Renal pelvis (tissue), 12 donors: Measurements from ENCODE around the gene PCNP. TPM values are rescaled to one million over a fixed set of nuclear protein-coding genes. Genes with fewer than 3 reads are reported as not detected.
"Not testable (repeated sequence)": the region's sequence is repeated elsewhere in the genome, so short reads cannot be mapped to it uniquely, and the experiment has no call there.

Experiments
- DNase-seq: peaks from one replicate; pipeline ENCODE4 v3.0.0-alpha.2; 2013
- long read RNA-seq, 16 experiments: transcript quantifications; one replicate each; lab custom pipeline, GENCODE V29; 2026
- polyA plus RNA-seq, 3 donors: library from polyadenylated mRNA; unstranded; fragments of 120-200 nt; gene quantifications; one replicate each; pipeline ENCODE4 v1.2.1, GENCODE V29; 2013; ENCODE audit not compliant: insufficient read length in 3 of 3

Gene PCNP
- 100 to 1,000 TPM; 183 to 205 (median 188) TPM for polyA plus RNA-seq
- long read RNA-seq, donor 1, transcript PCNP-202 (5 exons, 2,165 nt) = minor isoform, 21 of 92 reads
- long read RNA-seq, donor 1, transcript PCNP-201 (5 exons, 2,342 nt) = major isoform, 29 of 92 reads
- long read RNA-seq, donor 1, partial matches to known transcripts = 35 of 92 reads
- long read RNA-seq, donor 1, other reads (novel, unspliced or antisense) = 0 of 92 reads
- long read RNA-seq, donor 2, transcript PCNP-204 (4 exons, 2,028 nt) = minor isoform, 10 of 74 reads
- long read RNA-seq, donor 2, transcript PCNP-201 (5 exons, 2,342 nt) = major isoform, 42 of 74 reads
- long read RNA-seq, donor 2, transcript PCNP-202 (5 exons, 2,165 nt) = minor isoform, 17 of 74 reads
- long read RNA-seq, donor 2, partial matches to known transcripts = 0 of 74 reads
- long read RNA-seq, donor 2, other reads (novel, unspliced or antisense) = 0 of 74 reads
- long read RNA-seq, donor 3, transcript PCNP-201 (5 exons, 2,342 nt) = major isoform, 29 of 123 reads
- long read RNA-seq, donor 3, transcript PCNP-202 (5 exons, 2,165 nt) = minor isoform, 25 of 123 reads
- long read RNA-seq, donor 3, transcript PCNP-204 (4 exons, 2,028 nt) = minor isoform, 9 of 123 reads
- long read RNA-seq, donor 3, partial matches to known transcripts = 54 of 123 reads
- long read RNA-seq, donor 3, other reads (novel, unspliced or antisense) = 0 of 123 reads
- long read RNA-seq, donor 4, transcript PCNP-204 (4 exons, 2,028 nt) = minor isoform, 12 of 2,751 reads
- long read RNA-seq, donor 4, transcript PCNP-202 (5 exons, 2,165 nt) = minor isoform, 12 of 2,751 reads
- long read RNA-seq, donor 4, transcript PCNP-201 (5 exons, 2,342 nt) = major isoform, 30 of 2,751 reads
- long read RNA-seq, donor 4, partial matches to known transcripts = 2,692 of 2,751 reads
- long read RNA-seq, donor 4, other reads (novel, unspliced or antisense) = 0 of 2,751 reads
- long read RNA-seq, donor 5, transcript PCNP-201 (5 exons, 2,342 nt) = major isoform, 11 of 29 reads
- long read RNA-seq, donor 5, transcript PCNP-202 (5 exons, 2,165 nt) = minor isoform, 10 of 29 reads
- long read RNA-seq, donor 5, partial matches to known transcripts = 0 of 29 reads
- long read RNA-seq, donor 5, other reads (novel, unspliced or antisense) = 0 of 29 reads
- long read RNA-seq, donor 6, transcript PCNP-204 (4 exons, 2,028 nt) = minor isoform, 6 of 74 reads
- long read RNA-seq, donor 6, transcript PCNP-207 (5 exons, 786 nt) = minor isoform, 6 of 74 reads
- long read RNA-seq, donor 6, transcript PCNP-202 (5 exons, 2,165 nt) = minor isoform, 25 of 74 reads
- long read RNA-seq, donor 6, transcript PCNP-201 (5 exons, 2,342 nt) = major isoform, 27 of 74 reads
- long read RNA-seq, donor 6, partial matches to known transcripts = 6 of 74 reads
- long read RNA-seq, donor 6, other reads (novel, unspliced or antisense) = 0 of 74 reads
- long read RNA-seq, donor 7, transcript PCNP-202 (5 exons, 2,165 nt) = minor isoform, 27 of 248 reads
- long read RNA-seq, donor 7, transcript PCNP-204 (4 exons, 2,028 nt) = minor isoform, 6 of 248 reads
- long read RNA-seq, donor 7, transcript PCNP-201 (5 exons, 2,342 nt) = major isoform, 37 of 248 reads
- long read RNA-seq, donor 7, partial matches to known transcripts = 175 of 248 reads
- long read RNA-seq, donor 7, other reads (novel, unspliced or antisense) = 0 of 248 reads
- long read RNA-seq, donor 8, transcript PCNP-201 (5 exons, 2,342 nt) = minor isoform, 13 of 30 reads
- long read RNA-seq, donor 8, transcript PCNP-202 (5 exons, 2,165 nt) = major isoform, 15 of 30 reads
- long read RNA-seq, donor 8, partial matches to known transcripts = 0 of 30 reads
- long read RNA-seq, donor 8, other reads (novel, unspliced or antisense) = 0 of 30 reads
- long read RNA-seq, donor 9, transcript PCNP-204 (4 exons, 2,028 nt) = minor isoform, 7 of 69 reads
- long read RNA-seq, donor 9, transcript PCNP-202 (5 exons, 2,165 nt) = minor isoform, 26 of 69 reads
- long read RNA-seq, donor 9, transcript PCNP-201 (5 exons, 2,342 nt) = major isoform, 30 of 69 reads
- long read RNA-seq, donor 9, partial matches to known transcripts = 0 of 69 reads
- long read RNA-seq, donor 9, other reads (novel, unspliced or antisense) = 0 of 69 reads
- long read RNA-seq, donor 10, transcript PCNP-204 (4 exons, 2,028 nt) = minor isoform, 7 of 49 reads
- long read RNA-seq, donor 10, transcript PCNP-202 (5 exons, 2,165 nt) = minor isoform, 17 of 49 reads
- long read RNA-seq, donor 10, transcript PCNP-201 (5 exons, 2,342 nt) = major isoform, 21 of 49 reads
- long read RNA-seq, donor 10, partial matches to known transcripts = 0 of 49 reads
- long read RNA-seq, donor 10, other reads (novel, unspliced or antisense) = 0 of 49 reads
- long read RNA-seq, donor 11, transcript PCNP-201 (5 exons, 2,342 nt) = minor isoform, 11 of 2,464 reads
- long read RNA-seq, donor 11, transcript PCNP-202 (5 exons, 2,165 nt) = major isoform, 13 of 2,464 reads
- long read RNA-seq, donor 11, partial matches to known transcripts = 2,435 of 2,464 reads
- long read RNA-seq, donor 11, other reads (novel, unspliced or antisense) = 0 of 2,464 reads
- long read RNA-seq, donor 12, transcript PCNP-202 (5 exons, 2,165 nt) = minor isoform, 27 of 88 reads
- long read RNA-seq, donor 12, transcript PCNP-201 (5 exons, 2,342 nt) = major isoform, 49 of 88 reads
- long read RNA-seq, donor 12, transcript PCNP-203 (2 exons, 771 nt) = minor isoform, 5 of 88 reads
- long read RNA-seq, donor 12, partial matches to known transcripts = 0 of 88 reads
- long read RNA-seq, donor 12, other reads (novel, unspliced or antisense) = 0 of 88 reads
- long read RNA-seq, donor 13, transcript PCNP-201 (5 exons, 2,342 nt) = major isoform, 18 of 35 reads
- long read RNA-seq, donor 13, transcript PCNP-204 (4 exons, 2,028 nt) = minor isoform, 5 of 35 reads
- long read RNA-seq, donor 13, transcript PCNP-202 (5 exons, 2,165 nt) = minor isoform, 8 of 35 reads
- long read RNA-seq, donor 13, partial matches to known transcripts = 0 of 35 reads
- long read RNA-seq, donor 13, other reads (novel, unspliced or antisense) = 0 of 35 reads
- long read RNA-seq, donor 14 = 0 reads
- long read RNA-seq, donor 15, transcript PCNP-201 (5 exons, 2,342 nt) = major isoform, 41 of 6,381 reads
- long read RNA-seq, donor 15, transcript PCNP-204 (4 exons, 2,028 nt) = minor isoform, 7 of 6,381 reads
- long read RNA-seq, donor 15, transcript PCNP-207 (5 exons, 786 nt) = minor isoform, 6 of 6,381 reads
- long read RNA-seq, donor 15, transcript PCNP-202 (5 exons, 2,165 nt) = minor isoform, 30 of 6,381 reads
- long read RNA-seq, donor 15, partial matches to known transcripts = 6,077 of 6,381 reads
- long read RNA-seq, donor 15, other reads (novel, unspliced or antisense) = 216 of 6,381 reads
- long read RNA-seq, donor 16, transcript PCNP-202 (5 exons, 2,165 nt) = minor isoform, 22 of 301 reads
- long read RNA-seq, donor 16, transcript PCNP-204 (4 exons, 2,028 nt) = minor isoform, 7 of 301 reads
- long read RNA-seq, donor 16, transcript PCNP-201 (5 exons, 2,342 nt) = major isoform, 37 of 301 reads
- long read RNA-seq, donor 16, partial matches to known transcripts = 230 of 301 reads
- long read RNA-seq, donor 16, other reads (novel, unspliced or antisense) = 0 of 301 reads

- peak; percentile 99 for DNase-seq
Measured at GRCh38 chr3:101573449-101574387, at the start of gene PCNP. Gene PCNP (plus strand): TSS chr3:101574180. CDS start chr3:101574216, 36 bp downstream.

GRCh38 chr3:101527441-101527840 lies 46.5 kb upstream of the PCNP start:
- no peak for DNase-seq

GRCh38 chr3:101527906-101528305 lies 46.1 kb upstream of the PCNP start:
- DNase-seq = no peak

- DNase-seq = no peak
Measured at GRCh38 chr3:101529816-101530685, 43.9 kb upstream of the PCNP start.

- no peak for DNase-seq
Measured at GRCh38 chr3:101530686-101531047, 43.3 kb upstream of the PCNP start.

- DNase-seq = no peak
Measured at GRCh38 chr3:101531473-101532086, 42.4 kb upstream of the PCNP start.

- no peak for DNase-seq
Measured at GRCh38 chr3:101532783-101533602, 41.0 kb upstream of the PCNP start.

GRCh38 chr3:101533603-101533968 lies 40.4 kb upstream of the PCNP start:
- DNase-seq = no peak

GRCh38 chr3:101535221-101535620 lies 38.8 kb upstream of the PCNP start:
- no peak for DNase-seq

GRCh38 chr3:101536266-101536665 lies 37.7 kb upstream of the PCNP start:
- no peak for DNase-seq

GRCh38 chr3:101536955-101537354 lies 37.0 kb upstream of the PCNP start:
- not testable (repeated sequence) for DNase-seq

GRCh38 chr3:101542957-101543356 lies 31.0 kb upstream of the PCNP start:
- DNase-seq = no peak

GRCh38 chr3:101544161-101544850 lies 29.7 kb upstream of the PCNP start:
- no peak for DNase-seq
